AG09309 (cell line): ENCODE data around the gene CPD.
"Not testable (repeated sequence)": the region's sequence is repeated elsewhere in the genome, so short reads cannot be mapped to it uniquely, and the experiment has no call there.

Source experiments
- DNase-seq: peaks from one replicate; pipeline ENCODE4 v3.0.0-alpha.2; 2010; ENCODE audit warnings: low read depth
- H3K4me3 ChIP-seq: 2 replicates; pipeline ENCODE4 v1.5.1; 2011; ENCODE audit warnings: mild to moderate bottlenecking, low read depth, low read length, moderate library complexity; ENCODE audit not compliant: control insufficient read depth
- TF ChIP-seq, protein P1 (sequence below): IDR thresholded peaks from 2 replicates; pipeline ENCODE4 v1.5.1; 2011; ENCODE audit warnings: mild to moderate bottlenecking, low read depth, low read length, inconsistent platforms; ENCODE audit not compliant: insufficient read depth, control insufficient read depth; ENCODE audit errors: missing control alignments

Gene CPD

DNA sequence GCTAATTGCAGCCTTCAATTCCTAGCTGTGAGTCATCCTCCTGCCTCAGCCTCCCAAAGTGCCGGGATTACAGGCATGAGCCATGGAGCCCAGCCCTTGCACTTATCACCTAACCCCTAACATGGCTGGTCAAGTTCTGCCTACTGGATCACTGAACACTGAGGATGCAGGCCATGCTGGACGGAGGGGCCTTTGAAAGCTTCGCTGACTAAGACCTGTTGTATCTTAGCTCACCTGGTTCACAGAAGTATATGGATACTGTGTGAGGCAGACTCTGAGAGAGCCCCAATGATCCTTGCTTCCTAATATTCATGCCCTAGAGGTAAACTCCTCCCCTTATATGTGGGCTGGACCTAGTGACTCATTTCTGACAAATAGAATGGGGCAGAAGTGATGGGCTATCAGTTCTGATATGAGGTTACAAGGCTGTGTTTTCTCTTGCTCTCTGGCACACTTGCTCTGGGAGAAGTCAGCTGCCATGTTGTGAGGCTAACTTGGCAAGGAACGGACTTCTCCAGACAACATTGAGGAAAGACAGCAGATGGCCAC, 33.1 kb upstream of the CPD start:
- no peak overlapping the region for H3K4me3 ChIP-seq
- TF ChIP-seq, protein P1, sequence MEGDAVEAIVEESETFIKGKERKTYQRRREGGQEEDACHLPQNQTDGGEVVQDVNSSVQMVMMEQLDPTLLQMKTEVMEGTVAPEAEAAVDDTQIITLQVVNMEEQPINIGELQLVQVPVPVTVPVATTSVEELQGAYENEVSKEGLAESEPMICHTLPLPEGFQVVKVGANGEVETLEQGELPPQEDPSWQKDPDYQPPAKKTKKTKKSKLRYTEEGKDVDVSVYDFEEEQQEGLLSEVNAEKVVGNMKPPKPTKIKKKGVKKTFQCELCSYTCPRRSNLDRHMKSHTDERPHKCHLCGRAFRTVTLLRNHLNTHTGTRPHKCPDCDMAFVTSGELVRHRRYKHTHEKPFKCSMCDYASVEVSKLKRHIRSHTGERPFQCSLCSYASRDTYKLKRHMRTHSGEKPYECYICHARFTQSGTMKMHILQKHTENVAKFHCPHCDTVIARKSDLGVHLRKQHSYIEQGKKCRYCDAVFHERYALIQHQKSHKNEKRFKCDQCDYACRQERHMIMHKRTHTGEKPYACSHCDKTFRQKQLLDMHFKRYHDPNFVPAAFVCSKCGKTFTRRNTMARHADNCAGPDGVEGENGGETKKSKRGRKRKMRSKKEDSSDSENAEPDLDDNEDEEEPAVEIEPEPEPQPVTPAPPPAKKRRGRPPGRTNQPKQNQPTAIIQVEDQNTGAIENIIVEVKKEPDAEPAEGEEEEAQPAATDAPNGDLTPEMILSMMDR: no peak

DNA sequence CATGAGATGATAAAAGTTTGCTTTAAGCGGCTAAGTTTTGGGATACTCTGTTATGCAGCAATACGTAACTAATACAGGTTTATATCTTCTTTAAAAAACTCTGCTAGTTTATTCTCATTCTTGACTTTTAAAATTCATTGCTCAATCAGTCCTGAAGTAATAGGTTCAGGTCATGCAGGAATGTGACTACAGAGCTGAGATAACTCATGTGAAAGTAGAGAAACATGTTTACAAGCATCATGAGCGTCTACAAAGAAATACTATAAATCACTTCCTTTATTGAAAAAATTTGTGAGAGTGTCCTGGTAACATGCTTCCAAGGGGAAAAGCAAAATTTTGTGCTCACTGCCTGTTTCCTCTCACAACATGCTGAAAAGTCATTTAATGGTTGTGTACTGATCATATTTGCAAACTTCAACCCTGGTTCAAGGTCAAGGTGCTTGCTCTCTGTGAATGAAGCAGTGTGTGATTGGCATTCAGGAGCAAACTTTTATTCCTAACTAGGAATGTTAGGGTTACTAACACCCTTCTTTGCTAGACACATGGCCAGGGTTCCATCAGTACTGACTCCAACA, 32.4 kb upstream of the CPD start:
- TF ChIP-seq, protein P1: no peak
- H3K4me3 ChIP-seq: no peak overlapping the region
- DNase-seq: no peak

More for the DNA sequence above, 33.1 kb upstream of the CPD start:
- DNase-seq: no peak

DNA sequence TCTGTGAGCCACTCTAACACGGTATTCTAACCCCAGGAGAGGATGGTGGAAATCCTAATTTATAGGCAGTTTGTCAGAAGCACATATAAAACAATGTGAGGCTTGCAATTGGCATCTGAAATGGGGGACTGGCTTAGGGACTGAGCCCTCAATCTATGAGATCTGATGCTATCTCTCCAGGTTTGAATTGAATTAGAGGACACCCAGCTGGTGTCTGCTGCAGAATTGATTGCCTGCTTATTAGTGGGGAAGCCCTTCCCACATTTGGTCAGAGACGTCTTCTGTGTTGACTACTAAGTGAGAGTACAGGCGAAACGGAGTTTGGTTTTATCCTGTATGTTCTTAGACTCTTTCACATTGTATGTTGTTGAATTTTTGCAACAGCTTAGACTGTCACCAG, 31.2 kb upstream of the CPD start:
- H3K4me3 ChIP-seq: no peak overlapping the region
- TF ChIP-seq, protein P1: no peak
- DNase-seq: no peak

DNA sequence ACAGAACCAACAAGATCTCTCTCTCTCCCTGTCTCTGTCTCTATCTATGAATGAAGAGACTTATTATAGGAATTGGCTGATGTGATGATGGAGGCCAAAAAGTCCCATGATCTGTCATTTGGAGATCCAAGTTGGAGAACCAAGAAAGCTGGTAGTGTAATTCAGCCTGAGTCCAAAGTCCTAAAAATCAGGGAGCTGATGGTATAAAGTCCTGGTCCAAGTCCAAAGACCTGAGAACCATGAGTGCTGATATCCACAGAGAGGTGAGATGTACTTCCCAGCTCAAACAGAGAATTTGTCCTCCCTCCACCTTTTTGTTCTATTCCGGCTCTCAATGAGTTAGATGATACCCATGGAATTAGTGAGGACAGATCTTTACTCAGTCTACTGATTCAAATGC, 29.5 kb upstream of the CPD start:
- no peak for DNase-seq
- TF ChIP-seq, protein P1: no peak
- no peak overlapping the region for H3K4me3 ChIP-seq

DNA sequence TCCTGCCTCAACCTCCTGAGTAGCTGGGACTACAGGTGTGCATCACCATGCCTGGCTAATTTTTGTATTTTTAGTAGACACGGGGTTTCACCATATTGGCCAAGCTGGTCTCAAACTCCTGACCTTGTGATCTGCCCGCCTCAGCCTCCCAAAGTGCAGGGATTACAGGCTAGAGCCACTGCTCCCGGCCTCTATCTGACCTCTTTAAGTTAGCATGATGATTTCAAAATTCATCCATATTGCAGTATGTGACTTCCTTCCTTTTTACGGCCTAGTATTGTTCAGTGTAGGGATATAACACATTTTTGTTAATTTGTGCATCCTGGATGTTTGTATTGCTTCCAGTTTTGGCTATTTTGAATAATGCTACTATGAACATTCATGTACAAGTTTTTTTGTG, 27.5 kb upstream of the CPD start:
- H3K4me3 ChIP-seq, DNase-seq: not testable (repeated sequence)

DNA sequence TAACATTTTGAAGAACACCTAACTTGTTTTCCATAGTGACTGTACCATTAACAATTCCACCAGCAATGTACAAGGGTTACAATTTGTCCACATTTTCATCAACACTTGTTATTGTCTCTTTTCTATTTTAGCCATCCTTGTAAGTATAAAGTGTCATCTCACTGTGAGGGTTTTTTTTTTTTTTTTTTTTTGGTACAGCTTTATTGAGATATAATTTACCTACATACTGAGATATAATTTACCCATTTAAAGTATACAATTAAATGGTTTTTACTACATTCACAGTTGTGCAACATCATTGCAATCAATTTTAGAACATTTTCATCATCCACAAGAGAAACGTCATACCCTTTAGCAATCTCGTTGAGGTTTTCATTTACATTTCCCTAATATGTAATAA, 27.0 kb upstream of the CPD start:
- no peak for DNase-seq
- TF ChIP-seq, protein P1: no peak
- no peak overlapping the region for H3K4me3 ChIP-seq

DNA sequence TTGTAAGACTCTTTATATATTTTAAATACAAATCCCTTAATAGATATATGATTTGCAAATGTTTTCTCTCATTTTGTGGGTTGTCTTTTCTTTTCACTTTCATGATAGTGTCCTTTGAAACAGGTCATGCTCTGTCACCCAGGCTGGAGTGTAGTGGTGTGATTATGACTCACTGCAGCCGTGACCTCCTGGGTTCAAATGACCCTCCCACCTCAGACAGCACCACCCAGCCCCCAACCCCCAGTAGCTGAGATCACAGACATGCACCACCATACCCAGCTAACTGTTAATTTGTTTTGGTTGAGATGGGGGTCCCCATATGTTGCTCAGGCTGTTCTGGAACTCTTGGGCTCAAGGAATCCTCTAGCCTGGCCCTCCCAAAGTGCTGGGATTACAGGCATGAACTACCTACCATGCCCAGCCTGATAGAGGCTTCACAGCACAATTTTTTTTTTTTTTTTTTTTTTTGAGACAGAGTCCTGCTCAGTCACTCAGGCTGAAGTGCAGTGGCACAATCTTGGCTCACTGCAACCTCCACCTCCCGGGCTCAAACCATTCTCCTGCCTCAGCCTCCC, 26.4 kb upstream of the CPD start:
- TF ChIP-seq, protein P1: no peak
- DNase-seq: no peak
- no peak overlapping the region for H3K4me3 ChIP-seq
